ENCODE results near the gene MORC2. TPM values are rescaled to one million over a fixed set of nuclear protein-coding genes. Genes with fewer than 3 reads are reported as not detected.
A peak's percentile ranks its signal among the peaks of the same experiment; 100 is the strongest.

The MORC2 gene
- total RNA-seq, 1 experiment from 2014 or later: 38.8 TPM

- TF ChIP-seq CTCF (IDR thresholded peaks at IDR 0.05; ENCODE audit: unreplicated experiment): no peak
- intact Hi-C loops (cut with micrococcal nuclease; ENCODE audit: unreplicated experiment): loop anchor here (5.0 kb wide), 1 partner anchor 113 kb away; the partner anchor contains the start of gene SMTN
- H3K4me1 Mint-ChIP-seq (ENCODE audit: low read depth, unreplicated experiment): peaks cover 7% of the 10 kb centered on the region
- DNase-seq: peak; percentile 98
- H3K4me3 Mint-ChIP-seq (ENCODE audit: low read depth, unreplicated experiment): peak within 1 kb of the TSS; percentile 96
- peaks cover 71% of the 10 kb centered on the region for H3K36me3 Mint-ChIP-seq (ENCODE audit: insufficient read depth, unreplicated experiment)
- CTCF ChIA-PET: interaction anchor here (0.7 to 1.6 kb wide), 4 partner anchors 10 to 116 kb away, joined by 4 to 8 read pairs (median 7); partner anchors contain the start of gene SMTN
- H3K9me3 Mint-ChIP-seq (ENCODE audit: low read depth, unreplicated experiment): peaks cover 4% of the 10 kb centered on the region
- no peaks in the 10 kb centered on the region for H3K27me3 Mint-ChIP-seq (ENCODE audit: unreplicated experiment)
- peak within 1 kb of the TSS; percentile 99 for H3K27ac Mint-ChIP-seq (ENCODE audit: unreplicated experiment)
- BruUV-seq (replicated peaks): no TSS peak
These were observed 454 bp upstream of the MORC2 start, which contains the start of gene TUG1 for GRCh38 chr22:30968924-30969531. TUG1 (plus strand) TSS chr22:30969265.

- DNase-seq: no peak
- no peak for TF ChIP-seq CTCF (IDR thresholded peaks at IDR 0.05; ENCODE audit: unreplicated experiment)
- Mint-ChIP-seq H3K9me3 (ENCODE audit: low read depth, unreplicated experiment) (no peaks in the 10 kb centered on the region), H3K27ac (ENCODE audit: unreplicated experiment) (no peak overlapping the region), H3K4me3 (ENCODE audit: low read depth, unreplicated experiment) (no peak overlapping the region), H3K27me3 (ENCODE audit: unreplicated experiment) (no peaks in the 10 kb centered on the region), H3K36me3 (ENCODE audit: insufficient read depth, unreplicated experiment) (peaks cover 31% of the 10 kb centered on the region), H3K4me1 (ENCODE audit: low read depth, unreplicated experiment) (peaks cover 7% of the 10 kb centered on the region)
- intact Hi-C loops (cut with micrococcal nuclease; ENCODE audit: unreplicated experiment): loop anchor here (5.0 kb wide), 1 partner anchor 117 kb away; the partner anchor contains the start of gene SMTN
- CTCF ChIA-PET: no interaction called here
- no TSS peak for BruUV-seq (replicated peaks)
These were observed 3.7 kb downstream of the MORC2 start for GRCh38 chr22:30964858-30965257.

- CTCF ChIA-PET: interaction anchor here (0.6 to 0.7 kb wide), 2 partner anchors 9 to 51 kb away, joined by 3 read pairs; no protein-coding TSS in a partner anchor
- intact Hi-C loops (cut with micrococcal nuclease; ENCODE audit: unreplicated experiment): no loop called here
- no peak overlapping the region for H3K4me3 Mint-ChIP-seq (ENCODE audit: low read depth, unreplicated experiment)
- no peak for DNase-seq
- peaks cover 5% of the 10 kb centered on the region for H3K36me3 Mint-ChIP-seq (ENCODE audit: insufficient read depth, unreplicated experiment)
- H3K9me3 Mint-ChIP-seq (ENCODE audit: low read depth, unreplicated experiment): no peaks in the 10 kb centered on the region
- H3K27me3 Mint-ChIP-seq (ENCODE audit: unreplicated experiment): no peaks in the 10 kb centered on the region
- no peak for TF ChIP-seq CTCF (IDR thresholded peaks at IDR 0.05; ENCODE audit: unreplicated experiment)
- no TSS peak for BruUV-seq (replicated peaks)
- no peaks in the 10 kb centered on the region for H3K4me1 Mint-ChIP-seq (ENCODE audit: low read depth, unreplicated experiment)
- H3K27ac Mint-ChIP-seq (ENCODE audit: unreplicated experiment): no peak overlapping the region
These were observed 13.4 kb downstream of the MORC2 start for GRCh38 chr22:30955153-30955552.

GRCh38 chr22:30953206-30953605, 15.4 kb downstream of the MORC2 start:
- BruUV-seq (replicated peaks): no TSS peak
- Mint-ChIP-seq H3K9me3 (ENCODE audit: low read depth, unreplicated experiment) (no peaks in the 10 kb centered on the region), H3K27me3 (ENCODE audit: unreplicated experiment) (no peaks in the 10 kb centered on the region), H3K4me3 (ENCODE audit: low read depth, unreplicated experiment) (no peak overlapping the region), H3K4me1 (ENCODE audit: low read depth, unreplicated experiment) (no peaks in the 10 kb centered on the region), H3K36me3 (ENCODE audit: insufficient read depth, unreplicated experiment) (peaks cover 9% of the 10 kb centered on the region), H3K27ac (ENCODE audit: unreplicated experiment) (no peak overlapping the region)
- intact Hi-C loops (cut with micrococcal nuclease; ENCODE audit: unreplicated experiment): no loop called here
- DNase-seq: no peak
- CTCF ChIA-PET: no interaction called here
- TF ChIP-seq CTCF (IDR thresholded peaks at IDR 0.05; ENCODE audit: unreplicated experiment): no peak

Data from Calu3 (cell line).